ENCODE measurements around the gene CELSR1.

Gene CELSR1

GRCh38 chr22:46541536-46541935 is 4.1 kb upstream of the CELSR1 start:
- TF ChIP-seq, protein P1, sequence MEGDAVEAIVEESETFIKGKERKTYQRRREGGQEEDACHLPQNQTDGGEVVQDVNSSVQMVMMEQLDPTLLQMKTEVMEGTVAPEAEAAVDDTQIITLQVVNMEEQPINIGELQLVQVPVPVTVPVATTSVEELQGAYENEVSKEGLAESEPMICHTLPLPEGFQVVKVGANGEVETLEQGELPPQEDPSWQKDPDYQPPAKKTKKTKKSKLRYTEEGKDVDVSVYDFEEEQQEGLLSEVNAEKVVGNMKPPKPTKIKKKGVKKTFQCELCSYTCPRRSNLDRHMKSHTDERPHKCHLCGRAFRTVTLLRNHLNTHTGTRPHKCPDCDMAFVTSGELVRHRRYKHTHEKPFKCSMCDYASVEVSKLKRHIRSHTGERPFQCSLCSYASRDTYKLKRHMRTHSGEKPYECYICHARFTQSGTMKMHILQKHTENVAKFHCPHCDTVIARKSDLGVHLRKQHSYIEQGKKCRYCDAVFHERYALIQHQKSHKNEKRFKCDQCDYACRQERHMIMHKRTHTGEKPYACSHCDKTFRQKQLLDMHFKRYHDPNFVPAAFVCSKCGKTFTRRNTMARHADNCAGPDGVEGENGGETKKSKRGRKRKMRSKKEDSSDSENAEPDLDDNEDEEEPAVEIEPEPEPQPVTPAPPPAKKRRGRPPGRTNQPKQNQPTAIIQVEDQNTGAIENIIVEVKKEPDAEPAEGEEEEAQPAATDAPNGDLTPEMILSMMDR (conservative IDR thresholded peaks at IDR 0.05; ENCODE audit: low read depth, low read length): no peak
- DNase-seq (ENCODE audit: low read depth): no peak
- H3K4me3 ChIP-seq (ENCODE audit: low read depth, low read length): no peak overlapping the region

- no peak for DNase-seq (ENCODE audit: low read depth)
- TF ChIP-seq, protein P1 (conservative IDR thresholded peaks at IDR 0.05; ENCODE audit: low read depth, low read length): no peak
- H3K4me3 ChIP-seq (ENCODE audit: low read depth, low read length): no peak overlapping the region
These were observed 3.5 kb upstream of the CELSR1 start for GRCh38 chr22:46540874-46541273.

GRCh38 chr22:46539169-46539568 is 1.7 kb upstream of the CELSR1 start:
- no peak overlapping the region for H3K4me3 ChIP-seq (ENCODE audit: low read depth, low read length)
- no peak for DNase-seq (ENCODE audit: low read depth)
- TF ChIP-seq, protein P1 (conservative IDR thresholded peaks at IDR 0.05; ENCODE audit: low read depth, low read length): no peak

- TF ChIP-seq, protein P1 (conservative IDR thresholded peaks at IDR 0.05; ENCODE audit: low read depth, low read length): no peak
- peak; percentile 28 for DNase-seq (ENCODE audit: low read depth)
These were observed 1.4 kb upstream of the CELSR1 start for GRCh38 chr22:46538814-46539160.

DNA sequence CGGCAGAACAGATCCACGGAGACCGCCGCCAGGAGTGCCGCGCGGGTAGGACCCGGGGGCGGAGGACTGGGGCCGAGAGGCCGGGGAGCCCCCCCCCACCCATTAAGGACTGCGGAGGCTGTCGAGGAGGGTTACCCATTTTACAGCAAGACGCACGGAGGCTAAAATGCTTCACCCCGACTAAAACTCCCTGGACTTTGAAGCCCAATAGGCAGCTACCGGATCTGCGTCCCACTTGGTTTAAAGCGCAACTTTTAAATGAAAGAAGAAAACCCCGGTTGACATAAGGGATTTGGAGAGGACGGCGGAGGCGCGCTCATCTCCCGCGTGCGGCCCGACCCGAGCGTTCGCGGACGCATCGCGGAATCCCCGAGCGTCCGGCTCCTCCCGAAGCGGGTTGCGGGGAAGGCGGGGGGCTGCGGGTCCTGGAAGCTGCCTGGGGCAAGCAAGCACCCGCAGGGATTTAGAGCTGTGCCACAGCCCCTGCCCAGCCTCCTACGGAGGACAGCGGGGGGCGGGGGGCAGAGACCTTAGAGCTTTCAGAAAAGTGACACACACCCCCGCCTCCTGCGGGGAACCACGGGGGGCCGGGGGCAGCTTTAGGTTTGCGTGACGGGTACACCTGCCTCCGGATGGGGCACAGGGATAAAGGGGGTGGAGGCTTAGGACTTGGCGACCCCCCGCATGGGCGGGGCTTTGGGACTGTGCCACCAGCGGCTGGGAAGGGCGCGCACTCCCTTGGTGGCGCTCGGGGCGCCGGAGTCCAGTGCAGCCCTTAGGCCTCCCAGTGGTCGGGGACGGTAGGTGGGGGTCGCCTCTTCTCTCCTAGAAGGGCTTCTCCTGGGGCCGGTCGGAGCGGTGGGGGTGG is 760 bp upstream of the CELSR1 start:
- peak overlapping the region; percentile 42 for H3K4me3 ChIP-seq (ENCODE audit: low read depth, low read length)
- DNase-seq (ENCODE audit: low read depth): peak; percentile 52
- TF ChIP-seq, protein P1 (conservative IDR thresholded peaks at IDR 0.05; ENCODE audit: low read depth, low read length): peak; percentile 16

More at GRCh38 chr22:46538814-46539160, 1.4 kb upstream of the CELSR1 start:
- peak overlapping the region; percentile 24 for H3K4me3 ChIP-seq (ENCODE audit: low read depth, low read length)

GRCh38 chr22:46536537-46537224 is 739 bp downstream of the CELSR1 start:
- H3K4me3 ChIP-seq (ENCODE audit: low read depth, low read length): no peak overlapping the region
- no peak for DNase-seq (ENCODE audit: low read depth)
- TF ChIP-seq, protein P1 (conservative IDR thresholded peaks at IDR 0.05; ENCODE audit: low read depth, low read length): no peak

Measured in choroid plexus epithelial cell (primary cell).